CD14-positive monocyte (primary cell): ENCODE data around the gene EXTL1. TPM values are rescaled to one million over a fixed set of nuclear protein-coding genes. Genes with fewer than 3 reads are reported as not detected.

Source experiments
- DNase-seq, 3 donors: peaks; one replicate each; pipeline ENCODE4 v3.0.0-alpha.2; 2011 to 2022
- H2AFZ ChIP-seq: 2 replicates; pipeline ENCODE4 v1.6.0; 2012; ENCODE audit warnings: mild to moderate bottlenecking, low read depth, low read length, inconsistent platforms; ENCODE audit not compliant: insufficient read depth, poor library complexity, severe bottlenecking
- H3K27ac ChIP-seq, 2 donors: 1 replicate in 1 of 2; 2 replicates in 1 of 2; pipeline ENCODE4 v1.5.1; 2012 to 2013; ENCODE audit warnings: low read length in 2 of 2, control low read depth in 1 of 2, inconsistent platforms in 1 of 2, low read depth in 1 of 2, mild to moderate bottlenecking in 1 of 2
- H3K27me3 ChIP-seq, 2 donors: one replicate each; pipeline versions ENCODE4 v1.6.0 to v1.6.1; 2011 to 2013; ENCODE audit warnings: low read length in 2 of 2; ENCODE audit not compliant: control insufficient read depth in 2 of 2, insufficient read depth in 2 of 2
- H3K36me3 ChIP-seq, 2 donors: replicated peaks in 1 of 2; 1 replicate in 1 of 2; 2 replicates in 1 of 2; pipeline versions ENCODE4 v1.5.1 to v1.6.1; 2012 to 2013; ENCODE audit warnings: low read length in 2 of 2, control low read depth in 1 of 2, inconsistent platforms in 1 of 2, mild to moderate bottlenecking in 1 of 2; ENCODE audit not compliant: insufficient read depth in 2 of 2, control insufficient read depth in 1 of 2
- H3K4me1 ChIP-seq, 2 donors: 1 replicate in 1 of 2; 2 replicates in 1 of 2; pipeline versions ENCODE4 v1.5.1 to v1.6.1; 2012 to 2013; ENCODE audit warnings: low read length in 2 of 2, control low read depth in 1 of 2, inconsistent platforms in 1 of 2, mild to moderate bottlenecking in 1 of 2, moderate library complexity in 1 of 2; ENCODE audit not compliant: insufficient read depth in 2 of 2, control insufficient read depth in 1 of 2
- H3K4me2 ChIP-seq: replicated peaks from 2 replicates; pipeline ENCODE3; 2012; ENCODE audit warnings: low read length, moderate library complexity, mild to moderate bottlenecking; ENCODE audit not compliant: poor library complexity, severe bottlenecking; ENCODE audit errors: extremely low read depth
- H3K4me3 ChIP-seq, 3 experiments: fragments of 200-600 bp in 1 of 3; sonication (generic) in 1 of 3; replicated peaks in 1 of 3; 1 replicate in 2 of 3; 2 replicates in 1 of 3; pipeline ENCODE4 v1.5.1; 2011 to 2013; ENCODE audit warnings: low read length in 3 of 3, mild to moderate bottlenecking in 3 of 3, control low read depth in 2 of 3, low read depth in 2 of 3, inconsistent platforms in 1 of 3, moderate library complexity in 1 of 3
- H3K79me2 ChIP-seq: 2 replicates; pipeline ENCODE4 v1.6.0; 2012; ENCODE audit warnings: mild to moderate bottlenecking, control low read depth, inconsistent platforms, low read length, moderate library complexity; ENCODE audit not compliant: insufficient read depth
- H3K9ac ChIP-seq: 2 replicates; pipeline ENCODE4 v1.6.0; 2017; ENCODE audit warnings: low read length, mild to moderate bottlenecking; ENCODE audit not compliant: insufficient read depth, poor library complexity, severe bottlenecking
- H3K9me3 ChIP-seq, 2 donors: replicated peaks in 1 of 2; 1 replicate in 1 of 2; 2 replicates in 1 of 2; pipeline versions ENCODE4 v1.5.1 to v1.6.1; 2012 to 2013; ENCODE audit warnings: low read length in 2 of 2, control low read depth in 1 of 2; ENCODE audit not compliant: control insufficient read depth in 1 of 2, insufficient read depth in 1 of 2
- H4K20me1 ChIP-seq: 2 replicates; pipeline ENCODE4 v1.6.0; 2012; ENCODE audit warnings: mild to moderate bottlenecking, low read length, control low read depth, moderate library complexity; ENCODE audit not compliant: insufficient read depth
- H3K27ac Mint-ChIP-seq, 7 donors: one replicate each; pipeline ENCODE4 v1.8.0; 2020; ENCODE audit warnings: mild to moderate bottlenecking in 7 of 7, mixed read lengths in 7 of 7, moderate library complexity in 6 of 7, inconsistent platforms in 2 of 7
- H3K27me3 Mint-ChIP-seq, 3 donors: one replicate each; pipeline ENCODE4 v1.8.0; 2021 to 2022; ENCODE audit warnings: low read depth in 3 of 3, mild to moderate bottlenecking in 3 of 3, mixed read lengths in 3 of 3, moderate library complexity in 3 of 3, inconsistent platforms in 1 of 3
- H3K36me3 Mint-ChIP-seq, 2 donors: one replicate each; pipeline ENCODE4 v1.8.0; 2020; ENCODE audit warnings: mixed read lengths in 2 of 2, inconsistent platforms in 1 of 2, mild to moderate bottlenecking in 1 of 2
- H3K4me1 Mint-ChIP-seq: one replicate; pipeline ENCODE4 v1.8.0; 2020; ENCODE audit warnings: mild to moderate bottlenecking, mixed read lengths
- H3K4me3 Mint-ChIP-seq, 2 donors: one replicate each; pipeline ENCODE4 v1.8.0; 2020; ENCODE audit warnings: mild to moderate bottlenecking in 2 of 2, mixed read lengths in 2 of 2, moderate library complexity in 1 of 2
- H3K9me3 Mint-ChIP-seq, 7 donors: one replicate each; pipeline ENCODE4 v1.8.0; 2020 to 2022; ENCODE audit warnings: mixed read lengths in 7 of 7, mild to moderate bottlenecking in 6 of 7, moderate library complexity in 6 of 7, inconsistent platforms in 2 of 7
- CTCF ChIP-seq: fragments of 200-600 bp; IDR thresholded peaks from one replicate; pipeline ENCODE4 v1.8.0; 2022; ENCODE audit warnings: antibody characterized with exemption, mild to moderate bottlenecking
- WGBS: methylation state at CpG from one replicate; pipeline ENCODE4 v1.1.5; 2013; ENCODE audit warnings: missing lambda C conversion rate; ENCODE audit not compliant: insufficient coverage; 5-methylcytosine and 5-hydroxymethylcytosine counted together
- intact Hi-C, 2 donors: fragments of 100-400 bp; cut with micrococcal nuclease; formaldehyde crosslinking; loops; one replicate each; pipeline versions ENCODE4 v1.15.0 to v1.15.1; 2023
- polyA plus RNA-seq, 3 donors: library from polyadenylated mRNA; depleted of rRNA in 1 of 3; unstranded in 2 of 3; stranded (reverse) in 1 of 3; fragments of 300-500 nt in 2 of 3; fragments of >200 nt in 1 of 3; fragmentation: Illumina TruSeq in 2 of 3; gene quantifications; 1 replicate in 2 of 3; 2 replicates in 1 of 3; pipeline ENCODE4 v1.2.3, GENCODE V29; 2012 to 2021

Gene EXTL1
- polyA plus RNA-seq, 3 donors: not detected

- H3K4me3 Mint-ChIP-seq: peak overlapping the region; percentile 83 to 96
- H3K36me3 Mint-ChIP-seq: peaks cover 7 to 13% of the 10 kb centered on the region in 2 donors
- H3K4me1 Mint-ChIP-seq: peaks cover 28% of the 10 kb centered on the region
- peak overlapping the region; percentile 84 for H3K9ac ChIP-seq
- H3K27me3 Mint-ChIP-seq: peaks cover 0 to 5% (median 0%) of the 10 kb centered on the region in 3 donors
- H3K27me3 ChIP-seq: no peaks in the 10 kb centered on the region
- peak; percentile 82 to 92 (median 90) for DNase-seq
- peak overlapping the region; percentile 91 for H3K4me2 ChIP-seq
- no peak for TF ChIP-seq CTCF
- intact Hi-C loops: loop anchor here in 1 of 2 donors (1.0 to 5.0 kb wide), 2 partner anchors 102 to 1355 kb away; partner anchors contain the start of gene SRRM1
- H3K36me3 ChIP-seq: peaks cover 0 to 13% of the 10 kb centered on the region in 2 donors
- H3K79me2 ChIP-seq: peaks cover 39% of the 10 kb centered on the region
- no peaks in the 10 kb centered on the region for H3K9me3 ChIP-seq
- peak overlapping the region; percentile 71 to 85 (median 83) for H3K4me3 ChIP-seq
- H3K9me3 Mint-ChIP-seq: no peaks in the 10 kb centered on the region
- H4K20me1 ChIP-seq: no peaks in the 10 kb centered on the region
- H2AFZ ChIP-seq: peak overlapping the region; percentile 91
- WGBS: 0% methylated on average over 5 of the region's 13 CpGs
- H3K27ac Mint-ChIP-seq: peak overlapping the region; percentile 99 to 100 (median 100)
- H3K4me1 ChIP-seq: peaks cover 25 to 32% of the 10 kb centered on the region in 2 donors
- H3K27ac ChIP-seq: peak overlapping the region; percentile 97 to 98
Observed at GRCh38 chr1:25996966-25997827, 24.4 kb upstream of the EXTL1 start.

GRCh38 chr1:25997828-25998761 is 23.5 kb upstream of the EXTL1 start, which contains the start of gene PAFAH2:
PAFAH2 (minus strand) TSS chr1:25998063; CDS start chr1:25990816, 7,247 bp downstream.
- WGBS: under 1% methylated on average over 27 of the region's 47 CpGs
- peaks cover 0 to 8% of the 10 kb centered on the region in 2 donors for H3K36me3 ChIP-seq
- peak within 1 kb of the TSS; percentile 71 to 85 (median 83) for H3K4me3 ChIP-seq
- H3K27ac ChIP-seq: peak within 1 kb of the TSS; percentile 97 to 98
- H3K4me2 ChIP-seq: peak within 1 kb of the TSS; percentile 91
- Mint-ChIP-seq H3K4me3 (peak within 1 kb of the TSS; percentile 83 to 96), H3K36me3 (peaks cover 7 to 13% of the 10 kb centered on the region in 2 donors), H3K27me3 (peaks cover 0 to 5% (median 0%) of the 10 kb centered on the region in 3 donors), H3K9me3 (no peaks in the 10 kb centered on the region), H3K27ac (peak within 1 kb of the TSS; percentile 99 to 100 (median 100)), H3K4me1 (peaks cover 28% of the 10 kb centered on the region)
- peak within 1 kb of the TSS; percentile 92 for H2AFZ ChIP-seq
- no peaks in the 10 kb centered on the region for H3K27me3 ChIP-seq
- DNase-seq: peak; percentile 99 to 100 (median 99)
- peaks cover 30% of the 10 kb centered on the region for H3K79me2 ChIP-seq
- intact Hi-C loops: loop anchor here (1.0 to 5.0 kb wide), 4 partner anchors 99 to 1356 kb away; partner anchors contain the start of gene SRRM1 (in 1 of the 2)
- TF ChIP-seq CTCF: peak; percentile 90
- H3K9me3 ChIP-seq: no peaks in the 10 kb centered on the region
- H3K9ac ChIP-seq: peak within 1 kb of the TSS; percentile 84
- H3K4me1 ChIP-seq: peaks cover 25 to 30% of the 10 kb centered on the region in 2 donors
- H4K20me1 ChIP-seq: no peaks in the 10 kb centered on the region
